Measurements from ENCODE around the gene CFC1B.
"Not testable (repeated sequence)": the region's sequence is repeated elsewhere in the genome, so short reads cannot be mapped to it uniquely, and the experiment has no call there.

The CFC1B gene

GRCh38 chr2:130520992-130521391 is at the start of gene CFC1B:
TSS of gene CFC1B (plus strand) at chr2:130521222. CDS start at chr2:130521485, 263 bp downstream.
- DNase-seq (ENCODE audit: low read depth); H3K4me3 ChIP-seq (ENCODE audit: low read depth, low read length): not testable (repeated sequence)

GRCh38 chr2:130491073-130491472 is 29.9 kb upstream of the CFC1B start:
- DNase-seq (ENCODE audit: low read depth); H3K4me3 ChIP-seq (ENCODE audit: low read depth, low read length): not testable (repeated sequence)

- DNase-seq (ENCODE audit: low read depth); H3K4me3 ChIP-seq (ENCODE audit: low read depth, low read length): not testable (repeated sequence)
Observed at GRCh38 chr2:130509228-130509627, 11.8 kb upstream of the CFC1B start, which contains the start of gene POTEI. TSS of gene POTEI (minus strand) at chr2:130509328. CDS start at chr2:130509235, 93 bp downstream.

GRCh38 chr2:130510807-130511746 is 9.9 kb upstream of the CFC1B start:
- not testable (repeated sequence) for H3K4me3 ChIP-seq (ENCODE audit: low read depth, low read length); DNase-seq (ENCODE audit: low read depth)

GRCh38 chr2:130511747-130512451 is 9.1 kb upstream of the CFC1B start:
- H3K4me3 ChIP-seq (ENCODE audit: low read depth, low read length); DNase-seq (ENCODE audit: low read depth): not testable (repeated sequence)

GRCh38 chr2:130518516-130519106 is 2.4 kb upstream of the CFC1B start:
- not testable (repeated sequence) for H3K4me3 ChIP-seq (ENCODE audit: low read depth, low read length); DNase-seq (ENCODE audit: low read depth)

GRCh38 chr2:130522390-130522789 is 1.4 kb downstream of the CFC1B start:
- H3K4me3 ChIP-seq (ENCODE audit: low read depth, low read length); DNase-seq (ENCODE audit: low read depth): not testable (repeated sequence)

GRCh38 chr2:130527365-130527967 is 6.4 kb downstream of the CFC1B start:
- H3K4me3 ChIP-seq (ENCODE audit: low read depth, low read length); DNase-seq (ENCODE audit: low read depth): not testable (repeated sequence)

- H3K4me3 ChIP-seq (ENCODE audit: low read depth, low read length); DNase-seq (ENCODE audit: low read depth): not testable (repeated sequence)
Observed at GRCh38 chr2:130529545-130529944, 8.5 kb downstream of the CFC1B start.

- not testable (repeated sequence) for DNase-seq (ENCODE audit: low read depth); H3K4me3 ChIP-seq (ENCODE audit: low read depth, low read length)
Observed at GRCh38 chr2:130530212-130530611, 9.2 kb downstream of the CFC1B start.

- not testable (repeated sequence) for H3K4me3 ChIP-seq (ENCODE audit: low read depth, low read length); DNase-seq (ENCODE audit: low read depth)
Observed at GRCh38 chr2:130531225-130531624, 10.2 kb downstream of the CFC1B start.

GRCh38 chr2:130531672-130532071 is 10.7 kb downstream of the CFC1B start:
- not testable (repeated sequence) for DNase-seq (ENCODE audit: low read depth); H3K4me3 ChIP-seq (ENCODE audit: low read depth, low read length)

GRCh38 chr2:130536654-130537053 is 15.6 kb downstream of the CFC1B start:
- DNase-seq (ENCODE audit: low read depth); H3K4me3 ChIP-seq (ENCODE audit: low read depth, low read length): not testable (repeated sequence)

- H3K4me3 ChIP-seq (ENCODE audit: low read depth, low read length); DNase-seq (ENCODE audit: low read depth): not testable (repeated sequence)
Observed at GRCh38 chr2:130538271-130538670, 17.2 kb downstream of the CFC1B start.

- DNase-seq (ENCODE audit: low read depth), result not testable (repeated sequence)
Observed at GRCh38 chr2:130542789-130543188, 21.8 kb downstream of the CFC1B start.

GRCh38 chr2:130543785-130544528 is 22.9 kb downstream of the CFC1B start:
- DNase-seq (ENCODE audit: low read depth), result not testable (repeated sequence)

More at GRCh38 chr2:130542789-130543188, 21.8 kb downstream of the CFC1B start:
- H3K4me3 ChIP-seq (ENCODE audit: low read depth, low read length), result not testable (repeated sequence)

GRCh38 chr2:130544978-130545377 is 24.0 kb downstream of the CFC1B start:
- not testable (repeated sequence) for DNase-seq (ENCODE audit: low read depth); H3K4me3 ChIP-seq (ENCODE audit: low read depth, low read length)

More at GRCh38 chr2:130543785-130544528, 22.9 kb downstream of the CFC1B start:
- not testable (repeated sequence) for H3K4me3 ChIP-seq (ENCODE audit: low read depth, low read length)

- H3K4me3 ChIP-seq (ENCODE audit: low read depth, low read length); DNase-seq (ENCODE audit: low read depth): not testable (repeated sequence)
Observed at GRCh38 chr2:130548418-130548817, 27.4 kb downstream of the CFC1B start.
